Chondrocyte (in vitro differentiated cells): ENCODE measurements around the gene GUCA2B. TPM values are rescaled to one million over a fixed set of nuclear protein-coding genes. Genes with fewer than 3 reads are reported as not detected.

Source experiments
- DNase-seq: peaks from one replicate; pipeline ENCODE4 v3.0.0; 2021; ENCODE audit warnings: mixed read lengths, low spot score
- H3K27ac Mint-ChIP-seq: one replicate; pipeline ENCODE4 v1.8.0; 2021; ENCODE audit warnings: mild to moderate bottlenecking, moderate library complexity, mixed read lengths; ENCODE audit not compliant: unreplicated experiment
- H3K27me3 Mint-ChIP-seq: 2 replicates; pipeline ENCODE4 v1.8.0; 2021; ENCODE audit warnings: low read depth, mixed read lengths
- H3K36me3 Mint-ChIP-seq: 2 replicates; pipeline ENCODE4 v1.8.0; 2021; ENCODE audit warnings: low read depth, mixed read lengths
- H3K4me1 Mint-ChIP-seq: 2 replicates; pipeline ENCODE4 v1.8.0; 2021; ENCODE audit warnings: low read depth, mild to moderate bottlenecking, mixed read lengths
- H3K4me3 Mint-ChIP-seq: one replicate; pipeline ENCODE4 v1.8.0; 2021; ENCODE audit warnings: mild to moderate bottlenecking, moderate library complexity, mixed read lengths; ENCODE audit not compliant: unreplicated experiment
- H3K9me3 Mint-ChIP-seq: 2 replicates; pipeline ENCODE4 v1.8.0; 2021; ENCODE audit warnings: low read depth, mixed read lengths
- total RNA-seq: library from RNA; stranded (reverse); gene quantifications from 3 replicates; pipeline ENCODE4 v1.2.1, GENCODE V29; 2021
- TF ChIP-seq, protein P1 (sequence below): fragments of 200-600 bp; sonication (generic); IDR thresholded peaks from 2 replicates; pipeline ENCODE4 v1.5.0; 2021; ENCODE audit warnings: antibody characterized with exemption, mild to moderate bottlenecking, moderate library complexity

The GUCA2B gene
- total RNA-seq, 1 donor from 2014 or later, result not detected

DNA sequence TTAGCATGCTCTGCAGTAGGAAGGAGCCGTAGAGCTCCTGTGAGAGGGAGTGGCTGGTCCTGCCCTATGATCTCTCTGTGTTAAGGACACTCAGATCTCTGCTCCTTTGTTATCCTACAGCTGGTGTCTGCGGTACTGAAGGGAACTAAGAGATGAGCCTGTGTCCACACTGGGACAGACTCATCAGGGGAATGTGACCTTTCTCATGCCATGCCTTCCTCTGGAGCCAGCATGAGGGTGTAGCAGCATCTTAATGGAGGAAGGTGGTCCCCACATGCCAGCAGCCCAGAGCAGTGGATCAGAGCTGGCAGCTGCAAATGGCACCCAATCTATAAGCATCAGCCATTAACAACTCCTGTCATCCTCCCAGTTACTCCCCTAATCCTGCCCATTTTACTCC lies 24.7 kb upstream of the GUCA2B start:
- Mint-ChIP-seq H3K4me3 (no peak overlapping the region), H3K4me1 (no peaks in the 10 kb centered on the region), H3K9me3 (no peaks in the 10 kb centered on the region), H3K36me3 (no peaks in the 10 kb centered on the region), H3K27me3 (peaks cover 31% of the 10 kb centered on the region), H3K27ac (no peak overlapping the region)
- TF ChIP-seq, protein P1, sequence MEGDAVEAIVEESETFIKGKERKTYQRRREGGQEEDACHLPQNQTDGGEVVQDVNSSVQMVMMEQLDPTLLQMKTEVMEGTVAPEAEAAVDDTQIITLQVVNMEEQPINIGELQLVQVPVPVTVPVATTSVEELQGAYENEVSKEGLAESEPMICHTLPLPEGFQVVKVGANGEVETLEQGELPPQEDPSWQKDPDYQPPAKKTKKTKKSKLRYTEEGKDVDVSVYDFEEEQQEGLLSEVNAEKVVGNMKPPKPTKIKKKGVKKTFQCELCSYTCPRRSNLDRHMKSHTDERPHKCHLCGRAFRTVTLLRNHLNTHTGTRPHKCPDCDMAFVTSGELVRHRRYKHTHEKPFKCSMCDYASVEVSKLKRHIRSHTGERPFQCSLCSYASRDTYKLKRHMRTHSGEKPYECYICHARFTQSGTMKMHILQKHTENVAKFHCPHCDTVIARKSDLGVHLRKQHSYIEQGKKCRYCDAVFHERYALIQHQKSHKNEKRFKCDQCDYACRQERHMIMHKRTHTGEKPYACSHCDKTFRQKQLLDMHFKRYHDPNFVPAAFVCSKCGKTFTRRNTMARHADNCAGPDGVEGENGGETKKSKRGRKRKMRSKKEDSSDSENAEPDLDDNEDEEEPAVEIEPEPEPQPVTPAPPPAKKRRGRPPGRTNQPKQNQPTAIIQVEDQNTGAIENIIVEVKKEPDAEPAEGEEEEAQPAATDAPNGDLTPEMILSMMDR, result no peak
- DNase-seq, result no peak

DNA sequence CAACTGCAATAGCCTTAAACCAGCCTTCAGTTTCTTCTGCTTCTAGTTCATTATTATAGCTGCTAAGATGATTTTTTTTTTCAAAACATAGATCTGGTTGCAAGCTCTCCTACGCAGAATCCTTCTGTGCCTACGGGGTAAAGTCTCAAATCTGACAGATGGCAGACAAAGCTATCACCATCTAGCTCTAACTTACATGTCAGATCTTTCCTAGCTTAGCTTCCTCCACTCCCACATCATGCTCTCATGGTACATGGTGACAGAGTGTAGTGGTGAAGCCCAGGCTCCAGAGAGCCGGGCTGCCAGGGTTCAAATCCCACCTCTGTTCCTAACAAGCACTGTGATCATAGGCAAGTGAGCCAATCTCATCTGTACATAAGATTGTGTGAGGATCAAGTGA lies 24.2 kb upstream of the GUCA2B start:
- Mint-ChIP-seq H3K27ac (no peak overlapping the region), H3K36me3 (no peaks in the 10 kb centered on the region), H3K4me1 (no peaks in the 10 kb centered on the region), H3K4me3 (no peak overlapping the region), H3K9me3 (no peaks in the 10 kb centered on the region), H3K27me3 (peaks cover 31% of the 10 kb centered on the region)
- TF ChIP-seq, protein P1, result no peak
- no peak for DNase-seq

DNA sequence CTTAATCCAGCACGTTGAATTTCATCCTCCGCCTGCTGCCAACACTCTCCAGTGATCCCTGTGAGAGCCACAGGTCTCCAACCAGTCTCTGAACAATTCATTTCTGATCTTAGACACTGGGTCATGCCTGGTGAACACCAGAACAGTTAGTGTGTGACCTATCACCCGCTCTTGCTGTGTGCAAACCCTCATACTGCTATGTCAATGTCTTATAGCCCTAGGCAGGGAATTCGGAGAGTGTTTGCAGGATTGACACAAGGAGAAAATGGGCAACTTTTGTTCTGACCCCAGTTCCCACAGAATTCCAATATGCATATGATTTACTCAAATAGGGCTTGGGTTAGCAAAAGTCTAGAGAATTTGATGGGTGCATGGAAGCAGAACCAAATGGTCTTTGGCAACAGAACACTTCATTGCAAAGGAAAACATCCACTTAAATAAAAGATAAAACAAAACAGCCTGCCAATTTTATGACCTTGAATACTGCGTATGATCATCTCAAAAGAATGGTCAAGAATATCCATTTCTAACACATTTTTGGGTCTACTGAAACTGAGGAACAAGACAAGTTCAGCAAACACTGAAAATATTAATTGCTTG lies 23.0 kb upstream of the GUCA2B start:
- Mint-ChIP-seq H3K36me3 (no peaks in the 10 kb centered on the region), H3K9me3 (no peaks in the 10 kb centered on the region), H3K4me1 (no peaks in the 10 kb centered on the region), H3K27me3 (peaks cover 33% of the 10 kb centered on the region), H3K4me3 (no peak overlapping the region), H3K27ac (no peak overlapping the region)
- DNase-seq, result no peak
- TF ChIP-seq, protein P1, result no peak

DNA sequence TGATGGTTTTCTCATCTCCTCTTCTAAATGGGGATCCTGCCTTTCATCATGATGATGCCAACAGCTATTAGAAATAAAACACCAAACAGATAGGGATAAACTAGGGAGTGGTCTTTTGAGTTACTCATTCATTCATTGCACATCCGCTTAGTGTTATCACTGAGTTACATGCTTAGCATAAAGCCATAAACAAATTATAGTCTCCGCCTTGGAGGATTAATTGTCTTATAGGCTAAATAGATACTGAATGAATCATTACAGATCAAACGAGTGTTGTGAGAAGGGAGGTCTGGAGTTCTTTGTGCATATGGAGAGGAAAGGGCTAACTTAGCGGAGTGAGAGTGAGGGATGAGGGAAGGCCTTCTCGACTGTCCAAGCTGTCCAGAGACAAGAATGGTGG lies 19.8 kb upstream of the GUCA2B start:
- no peaks in the 10 kb centered on the region for H3K4me1 Mint-ChIP-seq
- peaks cover 34% of the 10 kb centered on the region for H3K27me3 Mint-ChIP-seq
- H3K9me3 Mint-ChIP-seq, result no peaks in the 10 kb centered on the region
- TF ChIP-seq, protein P1, result no peak
- no peak for DNase-seq
- H3K27ac Mint-ChIP-seq, result no peak overlapping the region
- no peak overlapping the region for H3K4me3 Mint-ChIP-seq
- H3K36me3 Mint-ChIP-seq, result no peaks in the 10 kb centered on the region

DNA sequence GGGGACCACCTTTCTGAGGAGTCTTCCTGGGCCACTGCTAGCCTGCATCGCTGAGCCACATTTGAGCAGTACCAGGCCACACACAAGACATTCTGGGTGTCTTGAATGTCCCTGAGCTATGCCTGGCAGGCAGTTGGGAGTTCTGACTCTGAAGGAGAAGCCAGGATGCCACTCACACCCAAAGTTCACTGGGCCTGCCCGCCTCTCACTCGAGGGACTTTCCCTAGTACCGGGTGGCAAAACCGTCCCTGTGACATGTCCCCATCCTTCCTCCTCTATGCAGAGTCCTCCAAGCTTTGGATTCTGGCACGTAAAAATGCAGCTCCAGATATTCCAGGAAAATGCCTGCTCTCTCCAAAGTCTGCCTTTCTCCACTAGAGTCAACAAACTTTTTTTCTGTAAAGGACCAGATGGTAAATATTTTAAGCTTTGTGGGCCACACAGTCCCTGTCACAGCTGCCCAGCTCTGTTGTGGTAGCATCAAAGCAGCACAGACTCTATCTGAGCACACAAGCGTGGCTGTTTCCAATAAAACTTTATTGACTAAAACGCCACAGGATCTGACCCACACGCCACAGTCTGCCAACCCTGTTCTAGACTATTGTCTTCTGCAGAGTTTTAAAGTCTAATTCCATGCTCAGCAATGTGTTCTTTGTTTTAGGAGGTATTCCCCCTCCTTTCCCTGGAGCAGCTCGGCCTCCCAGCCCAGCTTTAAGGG lies 19.2 kb upstream of the GUCA2B start:
- H3K9me3 Mint-ChIP-seq, result no peaks in the 10 kb centered on the region

More for the DNA sequence above, 19.2 kb upstream of the GUCA2B start:
- no peak for DNase-seq
- Mint-ChIP-seq H3K27ac (no peak overlapping the region), H3K36me3 (no peaks in the 10 kb centered on the region), H3K4me1 (no peaks in the 10 kb centered on the region), H3K27me3 (peaks cover 31% of the 10 kb centered on the region), H3K4me3 (no peak overlapping the region)
- TF ChIP-seq, protein P1, result no peak
